GM11168 (cell line): ENCODE data around the gene C12orf57.

Experiments used
- in situ Hi-C: fragments of 300-500 bp; cut with MboI; formaldehyde crosslinking; loops from one replicate; pipeline ENCODE4 v1.12.0; 2022; ENCODE audit warnings: low sequenced_read_pairs; ENCODE audit not compliant: unreplicated experiment

C12orf57 gene

GRCh38 chr12:6962285-6963015 lies 18.6 kb downstream of the C12orf57 start:
- in situ Hi-C loops = no loop called here

GRCh38 chr12:6963016-6963731 lies 19.4 kb downstream of the C12orf57 start:
- in situ Hi-C loops = no loop called here

GRCh38 chr12:6963791-6964413 lies 20.1 kb downstream of the C12orf57 start:
- in situ Hi-C loops = no loop called here

GRCh38 chr12:6964605-6965025 lies 20.8 kb downstream of the C12orf57 start:
- in situ Hi-C loops = no loop called here

GRCh38 chr12:6965026-6965661 lies 21.3 kb downstream of the C12orf57 start:
- in situ Hi-C loops = no loop called here

GRCh38 chr12:6965714-6966113 lies 21.9 kb downstream of the C12orf57 start:
- in situ Hi-C loops = no loop called here

GRCh38 chr12:6966351-6966750 lies 22.5 kb downstream of the C12orf57 start:
- in situ Hi-C loops = no loop called here

GRCh38 chr12:6967651-6968100 lies 23.9 kb downstream of the C12orf57 start:
- in situ Hi-C loops = no loop called here

GRCh38 chr12:6968426-6968825 lies 24.6 kb downstream of the C12orf57 start:
- in situ Hi-C loops = no loop called here

GRCh38 chr12:6970096-6970527 lies 26.3 kb downstream of the C12orf57 start:
- in situ Hi-C loops = no loop called here

GRCh38 chr12:6974180-6974579 lies 30.4 kb downstream of the C12orf57 start:
- in situ Hi-C loops = no loop called here

GRCh38 chr12:6975297-6976032 lies 31.6 kb downstream of the C12orf57 start:
- in situ Hi-C loops = no loop called here

- in situ Hi-C loops = no loop called here
These were observed 33.8 kb downstream of the C12orf57 start for GRCh38 chr12:6977653-6978052.

- in situ Hi-C loops = no loop called here
These were observed 34.4 kb downstream of the C12orf57 start for GRCh38 chr12:6978188-6978587.

- in situ Hi-C loops = no loop called here
These were observed 34.8 kb downstream of the C12orf57 start for GRCh38 chr12:6978611-6979011.

GRCh38 chr12:6979021-6979420 lies 35.2 kb downstream of the C12orf57 start:
- in situ Hi-C loops = no loop called here

GRCh38 chr12:6979453-6979852 lies 35.6 kb downstream of the C12orf57 start:
- in situ Hi-C loops = no loop called here

- in situ Hi-C loops = no loop called here
These were observed 36.3 kb downstream of the C12orf57 start for GRCh38 chr12:6980075-6980474.

GRCh38 chr12:6980740-6981139 lies 36.9 kb downstream of the C12orf57 start:
- in situ Hi-C loops = no loop called here
